OCI-LY3 (cell line): ENCODE measurements around the gene FSTL5.

ENCODE experiments used
- H2AFZ ChIP-seq: fragments of 200-600, 300-600 bp; shearing (Covaris generic); 2 replicates; pipeline ENCODE4 v1.6.0; 2014; ENCODE audit warnings: antibody characterized with exemption, low read depth, low read length
- H3K27ac ChIP-seq: fragments of 200-600, 300-600 bp; sonication (generic); 2 replicates; pipeline ENCODE4 v1.5.1; 2014; ENCODE audit warnings: mild to moderate bottlenecking, low read length, moderate library complexity, mixed read lengths
- H3K27me3 ChIP-seq: fragments of 200-600, 300-600 bp; sonication (generic); 2 replicates; pipeline ENCODE4 v1.6.1; 2014; ENCODE audit warnings: low read depth, low read length, mixed read lengths
- H3K36me3 ChIP-seq: fragments of 200-600, 300-600 bp; sonication (generic); replicated peaks from 2 replicates; pipeline ENCODE3; 2014; ENCODE audit warnings: low read depth, low read length, mixed read lengths
- H3K4me1 ChIP-seq: fragments of 300-600, 200-600 bp; sonication (generic); 2 replicates; pipeline ENCODE4 v1.6.1; 2014; ENCODE audit warnings: low read length, mixed read lengths
- H3K4me2 ChIP-seq: fragments of 200-600, 300-600 bp; sonication (generic); 2 replicates; pipeline ENCODE4 v1.6.1; 2014; ENCODE audit warnings: low read length, mixed read lengths
- H3K4me3 ChIP-seq: fragments of 300-600, 200-600 bp; sonication (generic); 2 replicates; pipeline ENCODE4 v1.5.1; 2014; ENCODE audit warnings: antibody characterized with exemption, mild to moderate bottlenecking, low read length, moderate library complexity
- H3K79me2 ChIP-seq: fragments of 300-600, 200-600 bp; shearing (Covaris generic); 2 replicates; pipeline ENCODE4 v1.6.1; 2014; ENCODE audit warnings: mild to moderate bottlenecking, low read length, mixed read lengths
- H3K9ac ChIP-seq: fragments of 300-600, 200-600 bp; shearing (Covaris generic); 2 replicates; pipeline ENCODE4 v1.6.0; 2014; ENCODE audit warnings: mild to moderate bottlenecking, low read length, moderate library complexity
- H3K9me3 ChIP-seq: fragments of 200-600, 300-600 bp; shearing (Covaris generic); 2 replicates; pipeline ENCODE4 v1.6.1; 2014; ENCODE audit warnings: low read length, mixed read lengths; ENCODE audit not compliant: insufficient read depth
- H4K20me1 ChIP-seq: fragments of 200-600, 300-600 bp; sonication (generic); 2 replicates; pipeline ENCODE4 v1.6.1; 2016; ENCODE audit warnings: low read length, mixed read lengths; ENCODE audit not compliant: insufficient read depth
- EZH2phosphoT487 ChIP-seq: fragments of 200-600 bp; shearing (Covaris generic); IDR thresholded peaks from 2 replicates; pipeline ENCODE4 v1.6.1; 2018; ENCODE audit warnings: antibody characterized with exemption, mixed run types, low read depth
- TF ChIP-seq, protein P1 (sequence below): fragments of 200-600, 300-600 bp; sonication (generic); IDR thresholded peaks from 2 replicates; pipeline ENCODE4 v1.5.1; 2014; ENCODE audit warnings: antibody characterized with exemption, low read length, low read depth

The FSTL5 gene

DNA sequence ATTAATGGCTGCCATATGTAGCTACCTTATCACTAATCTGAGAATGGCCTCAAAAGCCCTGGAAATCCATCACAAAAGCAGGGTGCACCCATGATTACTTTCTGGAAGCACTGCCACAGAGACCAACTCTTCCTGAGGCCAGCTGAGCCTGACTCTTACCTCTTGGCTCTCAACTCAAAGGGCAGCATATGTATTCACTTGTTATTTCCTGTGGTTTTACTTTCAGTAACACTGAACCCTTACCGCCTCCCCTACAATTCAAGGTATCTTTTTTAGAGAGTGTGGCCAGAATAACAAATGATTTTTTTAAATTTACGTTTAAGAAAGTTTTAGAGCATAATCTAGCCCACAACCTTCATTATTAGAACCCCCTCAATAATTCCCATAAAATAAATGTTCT is 434.9 kb downstream of the FSTL5 start:
- H3K27ac ChIP-seq, result no peak overlapping the region
- no peaks in the 10 kb centered on the region for H3K27me3 ChIP-seq
- no peaks in the 10 kb centered on the region for H3K36me3 ChIP-seq
- no peak overlapping the region for H3K4me3 ChIP-seq
- H3K79me2 ChIP-seq, result no peaks in the 10 kb centered on the region
- TF ChIP-seq, protein P1, sequence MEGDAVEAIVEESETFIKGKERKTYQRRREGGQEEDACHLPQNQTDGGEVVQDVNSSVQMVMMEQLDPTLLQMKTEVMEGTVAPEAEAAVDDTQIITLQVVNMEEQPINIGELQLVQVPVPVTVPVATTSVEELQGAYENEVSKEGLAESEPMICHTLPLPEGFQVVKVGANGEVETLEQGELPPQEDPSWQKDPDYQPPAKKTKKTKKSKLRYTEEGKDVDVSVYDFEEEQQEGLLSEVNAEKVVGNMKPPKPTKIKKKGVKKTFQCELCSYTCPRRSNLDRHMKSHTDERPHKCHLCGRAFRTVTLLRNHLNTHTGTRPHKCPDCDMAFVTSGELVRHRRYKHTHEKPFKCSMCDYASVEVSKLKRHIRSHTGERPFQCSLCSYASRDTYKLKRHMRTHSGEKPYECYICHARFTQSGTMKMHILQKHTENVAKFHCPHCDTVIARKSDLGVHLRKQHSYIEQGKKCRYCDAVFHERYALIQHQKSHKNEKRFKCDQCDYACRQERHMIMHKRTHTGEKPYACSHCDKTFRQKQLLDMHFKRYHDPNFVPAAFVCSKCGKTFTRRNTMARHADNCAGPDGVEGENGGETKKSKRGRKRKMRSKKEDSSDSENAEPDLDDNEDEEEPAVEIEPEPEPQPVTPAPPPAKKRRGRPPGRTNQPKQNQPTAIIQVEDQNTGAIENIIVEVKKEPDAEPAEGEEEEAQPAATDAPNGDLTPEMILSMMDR, result no peak
- TF ChIP-seq EZH2phosphoT487, result no peak
- no peaks in the 10 kb centered on the region for H4K20me1 ChIP-seq
- no peaks in the 10 kb centered on the region for H3K9me3 ChIP-seq
- no peak overlapping the region for H2AFZ ChIP-seq
- H3K4me1 ChIP-seq, result no peaks in the 10 kb centered on the region
- H3K4me2 ChIP-seq, result no peak overlapping the region
- no peak overlapping the region for H3K9ac ChIP-seq

DNA sequence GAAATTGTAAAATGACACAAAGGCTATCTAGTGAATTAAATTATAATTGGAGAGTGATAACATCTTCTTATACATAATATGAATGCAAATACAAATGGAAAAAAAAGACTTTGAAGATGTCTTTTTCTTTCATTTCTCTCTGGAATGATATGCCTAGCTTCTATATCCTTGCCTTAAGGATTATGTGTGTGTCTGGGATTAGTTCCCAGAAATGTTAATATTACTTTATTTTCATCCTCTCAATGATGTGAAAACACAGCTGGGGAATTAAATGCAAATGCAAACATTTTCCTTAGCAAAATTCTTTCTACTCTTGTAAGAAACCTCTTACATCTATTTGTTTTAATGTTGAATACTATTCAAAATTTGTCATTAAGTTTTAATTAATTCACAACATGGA is 441.9 kb downstream of the FSTL5 start:
- H3K9ac ChIP-seq, result no peak overlapping the region
- H2AFZ ChIP-seq, result no peak overlapping the region
- no peaks in the 10 kb centered on the region for H3K79me2 ChIP-seq
- no peaks in the 10 kb centered on the region for H4K20me1 ChIP-seq
- H3K4me2 ChIP-seq, result no peak overlapping the region
- H3K4me1 ChIP-seq, result no peaks in the 10 kb centered on the region
- no peaks in the 10 kb centered on the region for H3K27me3 ChIP-seq
- H3K4me3 ChIP-seq, result no peak overlapping the region
- no peaks in the 10 kb centered on the region for H3K36me3 ChIP-seq
- H3K9me3 ChIP-seq, result no peaks in the 10 kb centered on the region
- TF ChIP-seq, protein P1, result no peak
- no peak for TF ChIP-seq EZH2phosphoT487
- no peak overlapping the region for H3K27ac ChIP-seq

DNA sequence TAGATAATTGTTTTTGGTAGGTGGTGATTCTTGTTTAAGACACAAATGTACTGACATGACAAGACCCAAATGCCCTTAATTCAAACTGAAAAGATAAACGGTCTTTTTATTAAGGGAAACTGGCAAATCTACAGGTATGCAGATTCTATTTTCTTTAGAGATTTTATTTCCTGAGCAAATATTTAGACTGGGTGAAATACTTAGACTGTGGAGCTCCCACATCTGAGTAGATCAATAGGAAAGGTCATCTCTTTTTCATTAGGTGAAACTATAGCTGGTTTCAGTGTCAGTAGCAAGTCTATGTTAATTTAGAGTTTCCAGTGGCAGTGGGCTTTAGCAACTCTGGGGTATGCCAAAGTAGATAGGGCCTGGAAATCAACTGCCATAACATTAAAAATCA is 446.7 kb downstream of the FSTL5 start:
- Histone ChIP-seq H3K9me3 (no peaks in the 10 kb centered on the region), H3K4me2 (no peak overlapping the region), H4K20me1 (no peaks in the 10 kb centered on the region), H3K4me1 (no peaks in the 10 kb centered on the region), H3K36me3 (no peaks in the 10 kb centered on the region), H3K27me3 (no peaks in the 10 kb centered on the region), H3K9ac (no peak overlapping the region), H2AFZ (no peak overlapping the region), H3K27ac (no peak overlapping the region), H3K4me3 (no peak overlapping the region), H3K79me2 (no peaks in the 10 kb centered on the region)
- TF ChIP-seq, protein P1, result no peak
- TF ChIP-seq EZH2phosphoT487, result no peak

DNA sequence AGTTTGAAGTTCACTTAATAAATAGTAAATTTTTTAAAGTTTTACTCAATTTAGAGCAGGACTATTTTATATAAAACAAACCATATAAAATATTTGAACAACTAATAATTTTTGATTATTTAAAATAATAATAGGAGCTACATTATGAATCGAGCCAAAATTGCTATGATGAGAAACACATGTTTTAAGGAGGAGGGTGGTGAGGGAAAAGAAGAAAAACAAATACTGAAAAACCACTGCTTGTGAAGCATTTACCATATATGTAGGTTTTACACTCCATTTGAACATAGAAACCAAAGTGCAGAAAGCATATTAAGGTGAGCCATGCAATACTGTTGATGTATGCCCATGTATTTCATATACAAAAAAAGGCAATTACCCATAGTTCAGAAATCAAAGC is 448.9 kb downstream of the FSTL5 start:
- Histone ChIP-seq H3K27me3 (no peaks in the 10 kb centered on the region), H3K27ac (no peak overlapping the region), H4K20me1 (no peaks in the 10 kb centered on the region), H3K79me2 (no peaks in the 10 kb centered on the region), H3K9me3 (no peaks in the 10 kb centered on the region), H3K9ac (no peak overlapping the region), H2AFZ (no peak overlapping the region), H3K4me3 (no peak overlapping the region), H3K4me2 (no peak overlapping the region), H3K4me1 (no peaks in the 10 kb centered on the region), H3K36me3 (no peaks in the 10 kb centered on the region)
- TF ChIP-seq, protein P1, result no peak
- no peak for TF ChIP-seq EZH2phosphoT487
